Measurements from ENCODE around the gene CPSF4L.

Gene CPSF4L

DNA sequence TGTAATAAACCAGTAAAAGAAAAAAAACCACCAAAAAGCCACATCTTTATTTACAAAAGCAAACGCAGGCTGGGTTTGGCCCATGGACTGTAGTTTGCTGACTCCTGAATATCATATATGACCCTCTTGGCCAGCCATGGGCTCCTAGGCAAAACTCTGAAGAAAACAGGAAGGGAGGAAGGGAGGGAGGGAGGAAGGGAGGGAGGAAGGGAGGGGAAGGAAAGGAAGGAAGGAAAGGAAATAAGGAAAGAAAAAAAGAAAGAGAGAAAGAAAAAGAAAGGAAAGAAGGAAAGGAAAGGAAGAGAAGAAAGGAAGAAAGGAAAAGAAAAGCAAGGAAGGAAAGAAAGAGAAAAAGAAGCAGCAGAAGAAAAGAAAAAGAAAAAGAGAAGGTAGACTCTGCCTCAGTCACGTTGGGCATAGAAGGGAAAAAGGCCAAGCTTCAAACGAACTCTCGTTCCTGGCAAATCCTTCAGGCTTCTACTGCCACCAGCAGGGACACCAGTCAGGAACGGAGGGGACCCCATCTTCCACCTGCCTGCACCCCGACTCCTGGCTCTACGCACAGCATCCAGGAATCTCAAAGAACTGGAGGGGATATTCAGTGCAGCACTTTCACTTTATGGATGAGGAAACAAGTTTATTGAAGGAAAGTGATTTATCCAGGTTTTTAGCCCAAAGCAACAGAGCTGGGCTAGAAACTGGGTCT lies 28.0 kb upstream of the CPSF4L start:
- DNase-seq (ENCODE audit: low spot score), result no peak

DNA sequence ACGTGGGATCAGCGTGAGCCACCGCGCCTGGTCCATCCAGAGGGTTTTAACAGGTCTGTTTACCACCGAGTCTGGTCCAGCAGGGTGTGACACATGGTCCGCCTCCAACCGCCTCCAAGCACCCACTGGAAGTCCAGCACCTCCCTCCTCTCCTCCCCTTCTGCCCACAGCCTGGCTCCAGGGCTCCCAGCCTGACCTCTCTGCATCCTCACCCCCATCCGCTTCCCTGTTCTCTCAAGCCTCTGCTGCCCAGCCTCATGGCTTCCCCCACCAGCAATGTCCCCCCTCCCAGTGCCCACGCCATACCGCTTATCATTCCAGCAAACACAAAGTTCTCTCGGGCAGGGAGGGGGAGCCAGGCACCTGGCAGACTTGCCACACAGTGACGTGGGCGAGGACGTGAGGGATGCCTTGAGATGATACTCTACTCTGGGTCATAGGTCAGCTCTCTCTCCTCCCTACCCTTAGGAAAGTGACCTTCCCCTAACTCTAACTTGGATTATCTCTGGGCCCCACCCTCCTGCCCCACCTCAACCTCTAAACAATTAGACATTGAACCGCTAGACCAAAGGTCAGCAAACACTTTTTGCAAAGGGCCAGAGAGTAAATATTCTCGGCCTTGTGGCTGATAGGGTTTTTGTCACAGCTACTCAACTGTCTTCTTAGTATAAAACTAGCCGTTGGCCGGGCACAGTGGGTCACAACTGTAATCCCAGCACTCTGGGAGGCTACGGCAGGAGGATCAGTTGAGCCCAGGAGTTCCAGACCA lies 27.0 kb upstream of the CPSF4L start:
- no peak for DNase-seq (ENCODE audit: low spot score)

DNA sequence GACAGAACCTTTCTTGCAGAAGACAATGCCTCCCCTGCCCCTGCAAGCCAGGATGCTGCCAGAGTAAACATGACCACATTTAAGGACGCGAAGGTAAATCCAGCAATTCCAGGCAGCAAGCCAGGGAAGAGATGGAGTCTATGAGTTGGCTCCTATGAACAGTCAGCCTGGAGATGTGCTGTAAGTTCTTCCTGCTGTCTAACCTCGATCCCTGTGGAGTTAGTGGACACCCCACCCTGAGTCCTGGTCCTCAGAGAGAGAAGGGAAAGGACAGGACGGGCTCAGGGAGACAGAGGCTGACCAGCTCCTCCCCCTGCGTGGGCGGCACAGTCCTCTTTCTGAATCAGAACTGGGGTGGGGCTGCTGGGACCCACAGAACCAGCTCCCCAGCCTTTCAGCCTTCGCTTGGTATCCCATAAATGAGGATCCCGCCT lies 25.2 kb upstream of the CPSF4L start:
- no peak for DNase-seq (ENCODE audit: low spot score)

DNA sequence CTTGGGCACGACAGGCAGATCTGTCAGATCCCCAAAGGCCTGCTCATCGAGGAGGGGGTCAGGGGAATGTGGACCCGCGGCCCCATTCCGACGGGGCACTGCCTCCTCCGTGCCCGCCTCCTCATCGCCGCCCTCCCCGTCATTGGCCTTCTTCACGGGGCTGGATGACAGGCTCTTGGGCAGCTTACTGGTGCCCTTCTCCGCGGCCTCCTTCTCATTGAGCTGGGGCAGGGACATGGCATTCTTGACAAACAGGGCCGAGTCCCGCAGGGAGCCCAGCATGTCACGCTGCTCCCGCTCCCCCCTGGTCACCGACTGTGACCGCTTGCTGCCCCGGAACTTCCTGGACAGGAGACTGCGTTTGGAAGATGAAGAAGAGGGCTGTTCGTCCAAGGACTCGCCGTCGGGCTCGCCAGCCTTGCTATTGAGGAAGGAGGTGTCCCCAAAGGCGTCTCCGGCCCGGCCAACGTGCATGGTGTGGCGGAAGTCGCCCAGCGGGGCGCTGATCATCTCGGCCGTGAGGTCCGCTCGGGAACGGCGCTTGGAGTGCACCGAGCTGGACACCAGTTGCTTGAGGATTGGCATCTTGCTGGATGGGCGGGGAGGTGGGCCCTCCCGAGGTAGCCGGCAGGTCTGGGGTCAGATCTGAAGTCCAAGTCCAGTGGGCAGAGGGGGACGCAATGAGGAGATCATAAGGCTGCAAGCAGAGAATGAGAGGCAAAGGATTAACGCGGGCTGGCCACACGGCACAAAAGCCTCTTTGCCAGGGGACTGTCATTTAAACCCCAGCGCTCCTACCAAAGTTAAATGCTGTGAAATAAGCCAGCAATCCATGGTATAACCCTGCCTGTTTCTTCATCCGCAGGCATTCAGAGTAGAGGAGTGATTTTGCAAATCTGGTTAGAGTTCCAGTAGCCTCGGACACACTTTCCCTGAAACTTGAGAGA lies 24.5 kb upstream of the CPSF4L start:
- no peak for DNase-seq (ENCODE audit: low spot score)

DNA sequence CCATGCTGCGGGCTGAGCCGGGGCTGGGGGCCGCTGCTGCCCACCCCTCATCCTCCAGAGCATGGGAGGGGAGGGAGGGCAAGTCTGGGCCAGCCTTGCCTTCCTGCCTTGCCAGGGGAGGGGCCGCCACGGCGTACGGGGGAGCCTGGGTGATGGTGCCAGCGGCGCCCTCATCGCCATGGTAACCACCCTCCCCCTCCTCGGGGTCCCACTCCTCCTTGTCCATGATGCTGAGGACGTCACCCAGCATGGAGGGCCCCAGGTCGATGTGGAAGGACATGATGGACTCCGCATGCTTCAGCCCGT lies 23.9 kb upstream of the CPSF4L start:
- DNase-seq (ENCODE audit: low spot score), result no peak

DNA sequence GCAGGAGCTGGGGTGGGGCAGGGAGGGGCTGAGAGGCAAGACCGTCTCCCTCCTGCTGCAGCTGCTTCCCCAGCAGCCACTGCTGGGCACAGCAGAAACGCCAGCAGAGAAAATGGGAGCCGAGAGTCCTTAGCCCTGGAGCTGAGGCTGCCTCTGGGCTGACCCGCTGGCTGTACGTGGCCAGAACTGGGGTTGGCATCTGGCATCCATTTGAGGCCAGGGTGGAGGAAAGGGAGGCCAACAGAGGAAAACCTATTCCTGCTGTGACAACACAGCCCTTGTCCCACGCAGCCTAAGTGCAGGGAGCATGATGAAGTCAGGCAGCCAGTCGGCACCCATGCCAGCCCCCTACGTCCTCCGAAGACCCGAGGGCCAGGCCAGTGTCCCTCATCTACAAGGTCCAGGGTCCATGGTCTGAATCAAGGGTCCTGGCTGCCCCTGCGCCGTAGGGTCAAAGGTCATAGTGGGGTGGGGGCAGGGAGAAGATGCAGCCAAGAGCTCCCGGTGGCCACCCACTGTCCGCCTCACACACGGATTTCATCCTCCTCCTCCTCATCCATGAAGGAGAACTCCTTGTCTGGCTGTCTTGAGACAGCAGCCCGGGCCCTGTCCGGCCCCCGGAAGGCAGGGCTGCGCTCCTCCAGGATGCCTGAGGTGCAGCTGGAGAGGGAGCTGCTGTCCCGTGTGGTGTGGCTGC lies 23.4 kb upstream of the CPSF4L start:
- DNase-seq (ENCODE audit: low spot score), result no peak

DNA sequence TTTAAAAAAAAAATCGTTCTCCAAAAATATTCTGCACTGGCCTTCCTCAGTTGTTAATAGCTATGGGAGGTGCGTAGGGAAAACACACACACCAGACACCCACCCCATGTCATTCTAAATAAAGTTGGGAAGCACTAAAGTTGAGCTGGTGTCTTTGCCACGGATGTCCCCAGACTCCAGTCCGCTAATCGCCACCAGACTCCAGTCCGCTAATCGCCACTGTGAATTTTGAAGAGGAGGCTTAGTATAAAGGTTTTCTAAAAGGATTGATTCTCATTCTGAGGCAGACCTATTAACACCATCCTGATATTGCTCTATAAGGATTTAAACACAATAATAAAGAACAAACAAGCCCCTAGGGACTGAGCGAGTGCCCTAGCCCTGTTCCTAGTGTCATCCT lies 22.7 kb upstream of the CPSF4L start:
- no peak for DNase-seq (ENCODE audit: low spot score)

DNA sequence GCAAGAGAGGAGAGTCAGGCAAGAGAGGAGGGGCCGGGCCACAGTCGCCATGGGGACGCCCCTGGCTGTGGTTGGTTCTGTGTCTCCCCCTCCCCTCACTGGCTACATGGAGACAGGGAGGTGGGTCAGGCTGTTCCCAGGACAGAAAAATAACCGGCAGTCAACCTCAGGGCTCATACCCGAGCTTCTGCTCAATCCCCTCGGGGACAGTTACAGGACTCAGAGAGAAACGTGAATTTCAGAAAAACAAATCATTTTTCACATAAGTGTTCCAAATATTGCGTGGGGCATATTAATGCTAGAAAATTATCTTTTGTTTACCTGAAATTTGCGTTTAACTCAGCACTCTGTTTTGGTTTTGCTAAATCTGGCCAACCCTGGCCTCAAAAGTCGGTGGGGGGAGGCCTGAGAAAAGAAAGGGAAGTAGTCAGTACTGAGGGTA lies 22.2 kb upstream of the CPSF4L start:
- no peak for DNase-seq (ENCODE audit: low spot score)

DNA sequence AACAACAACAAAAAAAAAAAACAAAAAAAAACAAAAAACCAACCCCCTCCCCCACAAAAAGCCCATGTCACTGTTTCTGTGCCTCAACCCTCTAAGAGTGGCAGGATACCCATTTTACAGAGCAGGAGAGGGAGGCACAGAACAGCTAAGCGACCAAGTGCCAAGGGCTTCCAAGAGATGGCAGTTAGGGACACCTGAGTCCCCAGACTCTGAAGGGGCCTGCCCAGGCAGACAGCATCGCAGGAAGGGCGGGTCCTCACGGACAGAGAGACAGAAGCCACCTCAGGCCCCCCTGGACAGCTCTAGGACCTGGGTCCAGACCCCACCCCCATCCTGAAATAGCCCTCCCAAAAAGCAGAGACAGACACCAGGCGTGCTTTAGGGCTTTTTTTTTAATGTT lies 21.6 kb upstream of the CPSF4L start:
- no peak for DNase-seq (ENCODE audit: low spot score)

DNA sequence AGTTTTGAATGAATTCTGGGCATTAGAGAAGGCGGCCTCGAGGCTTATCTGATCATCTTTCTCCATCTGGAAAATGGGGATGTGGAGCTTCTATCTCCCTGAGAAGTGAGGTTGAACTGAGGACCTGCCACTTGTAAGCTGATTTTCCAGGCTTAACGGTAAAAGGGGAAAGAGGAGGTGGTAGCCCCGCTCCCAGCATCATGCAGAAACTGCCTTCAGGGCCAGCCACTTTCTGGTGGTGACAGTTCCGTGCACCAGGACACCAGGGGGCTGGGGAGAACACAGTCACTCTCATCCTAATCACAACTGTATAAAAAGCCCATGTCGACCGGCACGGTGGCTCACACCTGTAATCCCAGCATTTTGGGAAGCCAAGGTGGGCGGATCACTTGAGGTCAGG lies 20.9 kb upstream of the CPSF4L start:
- no peak for DNase-seq (ENCODE audit: low spot score)

DNA sequence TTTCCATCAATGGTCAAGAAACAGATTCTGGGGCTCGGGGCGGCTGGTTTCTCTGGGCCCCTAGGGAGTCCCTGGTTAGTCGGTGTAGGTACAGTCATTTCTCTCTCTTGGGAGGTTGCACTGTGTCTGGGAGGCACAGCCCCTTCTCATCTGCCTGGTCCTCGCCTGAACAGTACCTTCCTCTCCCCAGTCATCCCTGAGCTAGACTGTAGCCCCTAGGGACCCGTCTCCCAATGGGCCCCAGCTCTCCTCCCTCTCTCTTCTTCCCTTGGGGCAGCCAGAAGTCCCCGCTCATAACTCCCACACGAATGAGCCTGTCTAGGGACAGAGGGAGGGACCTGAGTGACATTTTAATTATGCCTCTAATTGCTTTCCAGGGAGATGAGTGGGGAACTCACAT lies 20.2 kb upstream of the CPSF4L start:
- no peak for DNase-seq (ENCODE audit: low spot score)

DNA sequence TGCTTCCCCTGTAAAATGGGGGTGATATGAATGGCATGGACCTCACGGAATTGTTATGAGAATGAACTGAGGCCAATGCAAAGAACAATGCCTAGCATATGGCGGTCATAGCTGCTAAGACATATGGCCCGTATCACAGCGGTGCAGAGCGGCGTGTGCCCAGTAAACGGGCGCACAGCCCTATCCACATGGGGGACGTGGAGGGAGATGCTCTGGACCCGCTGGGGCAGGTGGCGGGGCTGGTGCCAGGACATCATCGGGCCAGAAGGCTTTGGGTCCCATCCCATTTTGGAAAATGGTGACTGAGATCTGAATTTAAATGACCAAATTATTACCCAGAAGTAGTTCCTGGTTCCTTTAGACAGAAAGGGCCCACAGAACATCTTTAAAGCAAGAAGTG lies 18.5 kb upstream of the CPSF4L start:
- no peak for DNase-seq (ENCODE audit: low spot score)

DNA sequence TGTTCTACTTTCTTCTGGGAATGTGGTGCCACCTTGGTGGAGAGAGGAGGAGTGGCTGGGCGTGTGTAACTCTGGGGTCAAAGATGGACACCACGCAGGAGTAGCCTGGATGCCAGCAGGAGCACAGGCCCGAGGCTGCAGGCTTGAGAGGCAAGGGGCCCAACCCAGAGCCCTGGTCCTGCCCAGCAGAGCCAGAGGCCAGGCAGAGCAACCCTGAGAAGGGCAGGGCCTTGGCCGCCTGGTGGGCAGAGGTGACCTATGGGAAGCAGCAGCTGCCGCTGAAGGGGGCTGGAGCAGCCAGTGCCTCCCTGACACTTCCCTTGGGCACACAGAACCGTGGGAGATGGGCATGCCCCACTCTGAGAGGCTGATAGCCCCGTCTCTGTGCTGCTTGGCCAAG lies 18.0 kb upstream of the CPSF4L start:
- DNase-seq (ENCODE audit: low spot score), result no peak

DNA sequence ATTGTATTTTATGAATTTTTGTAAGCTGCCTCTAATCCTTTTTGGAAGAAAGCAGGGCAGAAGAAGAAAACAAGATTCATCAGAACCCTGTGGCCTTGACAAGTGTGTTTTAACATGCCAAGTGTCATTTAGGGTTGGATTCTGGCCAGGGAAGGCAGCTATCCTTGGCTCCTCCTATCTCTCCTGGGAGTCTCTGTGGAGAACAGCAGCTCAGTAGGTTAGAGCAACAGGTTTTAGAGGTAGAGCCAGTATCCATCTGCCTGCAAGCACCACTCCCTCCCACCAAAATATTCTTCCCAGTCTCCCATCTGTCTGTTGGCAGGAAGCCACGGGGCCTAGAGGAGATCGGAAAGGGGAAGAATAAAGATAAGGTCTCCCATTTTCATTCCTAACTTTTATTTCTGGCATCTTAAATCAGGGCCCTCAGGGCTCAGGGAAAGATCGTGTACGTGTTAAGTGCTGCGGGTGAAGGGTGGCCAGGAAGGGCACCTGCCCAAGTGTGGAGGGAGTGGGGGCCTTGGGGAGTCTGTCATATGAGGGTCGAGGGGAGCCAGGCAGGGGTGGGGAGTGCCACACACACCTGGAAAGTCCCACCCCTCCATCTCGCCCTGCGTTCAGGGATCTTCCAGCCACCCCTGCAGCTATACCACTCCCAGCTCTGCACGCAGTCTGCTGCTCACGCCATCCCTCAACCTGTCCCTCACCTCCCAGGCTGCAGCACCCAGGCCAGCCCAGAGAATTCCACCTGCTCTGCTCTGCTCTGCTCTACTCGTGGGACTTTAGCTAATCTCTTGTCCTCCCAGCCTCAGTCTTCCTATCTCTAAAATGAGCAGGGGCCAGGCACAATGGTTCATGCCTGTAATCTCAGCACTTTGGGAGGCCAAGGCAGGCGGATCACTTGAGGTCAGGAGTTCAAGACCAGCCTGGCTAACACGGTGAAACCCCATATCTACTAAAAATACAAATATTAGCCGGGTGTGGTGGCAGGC lies 17.1 kb upstream of the CPSF4L start:
- no peak for DNase-seq (ENCODE audit: low spot score)

DNA sequence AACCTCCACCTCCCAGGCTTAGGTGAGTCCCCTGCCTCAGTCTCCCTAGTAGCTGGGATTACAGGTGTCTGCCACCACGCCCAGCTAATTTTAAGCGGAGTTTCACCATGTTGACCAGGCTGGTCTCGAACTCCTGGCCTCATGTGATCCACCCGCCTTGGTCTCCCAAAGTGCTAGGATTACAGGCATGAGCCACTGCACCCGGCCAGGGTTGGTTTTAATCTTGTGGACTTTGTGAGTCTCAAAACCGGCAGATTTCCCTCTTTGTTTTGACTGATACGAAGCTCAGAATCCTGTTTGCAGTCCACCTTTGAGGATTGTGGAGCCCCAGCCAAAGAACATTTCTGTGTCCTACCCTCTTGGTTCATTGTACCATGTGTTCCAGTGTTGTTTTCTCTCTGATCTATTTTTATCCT lies 16.4 kb upstream of the CPSF4L start:
- DNase-seq (ENCODE audit: low spot score), result no peak

DNA sequence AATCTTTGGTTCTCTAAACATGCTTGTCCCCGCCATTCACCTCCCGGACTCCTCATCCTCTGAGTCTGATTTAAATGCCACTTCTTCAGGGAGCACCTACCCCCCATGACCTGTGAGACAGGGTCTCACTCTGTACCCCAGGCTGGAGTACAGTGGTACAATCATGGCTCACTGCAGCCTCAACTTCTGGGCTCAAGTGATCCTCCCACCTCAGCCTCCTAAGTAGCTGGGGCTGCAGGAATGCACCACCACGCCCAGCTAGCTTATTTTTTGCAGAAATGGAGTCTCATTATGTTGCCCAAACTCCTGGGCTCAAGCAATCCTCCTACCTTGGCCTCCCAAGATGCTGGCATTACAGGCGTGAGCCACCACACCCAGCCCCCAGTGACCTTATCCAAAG lies 12.8 kb upstream of the CPSF4L start:
- no peak for DNase-seq (ENCODE audit: low spot score)

DNA sequence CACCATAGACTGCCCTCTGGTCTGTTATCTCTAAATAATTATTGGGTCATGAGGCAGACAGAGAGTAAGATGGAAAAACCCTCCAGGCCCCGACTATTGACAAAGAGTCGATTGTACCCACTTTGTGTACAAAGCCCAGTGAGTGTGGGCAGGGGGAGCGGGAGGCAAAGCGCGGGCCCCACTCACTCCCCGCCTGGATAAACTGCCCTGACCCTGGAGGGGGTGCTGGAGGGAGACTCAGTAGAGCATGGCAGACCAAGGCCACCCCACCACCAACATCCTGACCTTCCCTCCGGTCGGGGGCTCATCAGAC lies 11.2 kb upstream of the CPSF4L start:
- DNase-seq (ENCODE audit: low spot score), result no peak

DNA sequence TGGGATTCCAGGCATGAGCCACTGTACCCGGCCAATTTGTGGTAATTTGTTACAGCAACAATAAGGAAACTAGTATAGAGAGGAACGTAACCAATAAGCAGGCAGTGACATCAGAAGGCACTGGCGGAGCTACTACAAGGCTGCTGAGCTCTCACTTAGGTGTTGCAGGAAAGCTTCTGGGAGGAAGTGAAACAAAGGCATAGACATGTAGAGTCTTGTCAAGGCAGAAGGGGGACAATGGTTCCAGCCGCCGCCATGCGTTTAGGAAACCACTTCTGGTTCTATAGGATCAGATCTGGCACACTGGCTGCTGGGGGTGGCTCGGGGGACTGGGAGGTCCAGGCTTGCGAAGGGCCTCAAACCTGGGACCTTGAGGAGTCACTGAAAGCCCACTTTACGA lies 9.4 kb upstream of the CPSF4L start:
- no peak for DNase-seq (ENCODE audit: low spot score)

DNA sequence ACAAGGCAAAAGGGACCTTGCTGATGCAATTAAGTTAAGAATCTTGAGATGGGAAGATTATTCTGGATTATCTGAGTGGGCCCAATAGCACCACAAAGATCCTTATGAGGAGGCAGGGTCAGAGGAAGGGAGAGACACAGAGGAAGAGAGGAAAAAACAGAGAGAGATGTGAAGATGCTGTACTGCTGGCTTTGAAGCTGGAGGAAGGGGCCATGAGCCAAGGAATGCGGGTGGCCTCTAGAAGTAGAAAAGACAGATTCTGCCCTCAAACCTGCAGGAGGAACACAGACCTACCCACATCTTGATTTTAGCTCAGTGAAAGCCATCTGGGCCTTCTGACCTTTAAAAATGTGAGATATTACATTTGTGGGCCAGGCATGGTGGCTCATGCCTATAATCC lies 8.1 kb upstream of the CPSF4L start:
- no peak for DNase-seq (ENCODE audit: low spot score)

DNA sequence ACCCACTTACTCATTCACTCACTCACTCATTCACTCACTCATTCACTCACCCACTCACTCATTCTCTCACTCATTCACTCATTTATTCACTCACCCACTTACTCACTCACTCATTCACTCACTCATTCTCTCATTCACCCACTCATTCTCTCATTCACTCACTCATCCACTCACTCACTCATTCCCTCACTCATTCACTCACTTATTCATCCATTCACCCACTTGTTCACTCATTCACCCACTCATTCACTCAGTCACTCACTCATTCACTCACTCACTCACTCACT lies 7.6 kb upstream of the CPSF4L start:
- no peak for DNase-seq (ENCODE audit: low spot score)

DNA sequence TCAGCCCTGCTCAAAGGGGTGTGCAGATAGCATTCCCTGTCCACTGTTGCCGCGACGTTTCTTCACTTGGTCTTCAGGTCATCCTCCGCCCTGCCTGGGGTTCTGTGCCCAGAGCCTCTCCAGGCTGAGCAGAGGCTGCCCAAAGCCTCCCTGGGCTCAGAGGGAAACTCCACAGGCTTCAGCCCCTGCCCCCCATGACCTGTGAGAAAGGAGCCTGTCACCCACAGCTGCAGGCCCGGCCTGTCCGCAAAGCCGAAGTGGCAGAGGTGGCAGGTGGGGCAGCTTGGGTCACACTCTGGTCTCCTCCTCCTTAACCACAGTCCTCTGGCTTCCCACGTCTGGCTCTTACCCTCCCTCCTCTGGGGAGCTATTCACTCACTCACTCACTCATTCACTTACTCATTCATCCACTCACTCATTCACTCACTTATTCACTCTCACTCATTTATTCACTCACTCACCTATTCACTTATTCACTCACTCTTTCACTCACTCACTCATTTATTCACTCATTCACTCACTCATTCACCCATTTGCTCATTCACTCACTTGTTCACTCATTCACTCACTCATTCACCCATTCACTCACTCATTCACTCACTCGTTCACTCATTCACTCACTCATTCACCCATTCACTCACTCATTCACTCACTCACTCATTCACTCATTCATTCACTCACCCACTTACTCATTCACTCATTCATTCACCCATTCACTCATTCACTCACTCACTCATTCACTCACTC lies 7.1 kb upstream of the CPSF4L start:
- no peak for DNase-seq (ENCODE audit: low spot score)

Data from CD4-positive, alpha-beta T cell treated with Interleukin-15 for 4 hours (primary cell).